Osteoblast (primary cell): ENCODE measurements around the gene ARPC1B. TPM values are rescaled to one million over a fixed set of nuclear protein-coding genes. Genes with fewer than 3 reads are reported as not detected.

Experiments used
- DNase-seq: peaks from one replicate; pipeline ENCODE4 v3.0.0; 2011; ENCODE audit warnings: low spot score, mixed read lengths; ENCODE audit not compliant: insufficient read length; ENCODE audit errors: missing footprints
- H2AFZ ChIP-seq: 2 replicates; pipeline ENCODE4 v1.6.0; 2011; ENCODE audit warnings: mild to moderate bottlenecking, low read length
- H3K27ac ChIP-seq: 2 replicates; pipeline ENCODE4 v1.5.1; 2011; ENCODE audit warnings: mild to moderate bottlenecking, low read depth, low read length, moderate library complexity
- H3K27me3 ChIP-seq: 2 replicates; pipeline ENCODE4 v1.6.0; 2012; ENCODE audit warnings: mild to moderate bottlenecking, control low read depth, inconsistent platforms, low read length, moderate library complexity; ENCODE audit not compliant: insufficient read depth
- H3K36me3 ChIP-seq: 2 replicates; pipeline ENCODE4 v1.5.1; 2011; ENCODE audit warnings: mild to moderate bottlenecking, low read length, control low read depth, moderate library complexity; ENCODE audit not compliant: insufficient read depth
- H3K4me1 ChIP-seq: 2 replicates; pipeline ENCODE4 v1.5.1; 2011; ENCODE audit warnings: mild to moderate bottlenecking, low read length, control low read depth, moderate library complexity; ENCODE audit not compliant: insufficient read depth
- H3K4me2 ChIP-seq: 2 replicates; pipeline ENCODE4 v1.6.0; 2011; ENCODE audit warnings: mild to moderate bottlenecking, low read length; ENCODE audit not compliant: insufficient read depth
- H3K4me3 ChIP-seq: fragments of 200-600 bp; sonication (generic); 3 replicates; pipeline ENCODE4 v1.5.1; 2012; ENCODE audit warnings: mild to moderate bottlenecking, low read length, inconsistent platforms; ENCODE audit not compliant: insufficient read depth
- H3K79me2 ChIP-seq: 2 replicates; pipeline ENCODE4 v1.6.0; 2012; ENCODE audit warnings: mild to moderate bottlenecking, low read length, control low read depth, inconsistent platforms; ENCODE audit not compliant: insufficient read depth
- H3K9me3 ChIP-seq: 2 replicates; pipeline ENCODE4 v1.5.1; 2011; ENCODE audit warnings: low read depth, low read length, control low read depth
- H4K20me1 ChIP-seq: 2 replicates; pipeline ENCODE4 v1.6.0; 2012; ENCODE audit warnings: mild to moderate bottlenecking, low read length, control low read depth; ENCODE audit not compliant: insufficient read depth
- total RNA-seq: library from RNA; depleted of rRNA; stranded (reverse); fragments of >200 nt; gene quantifications from 2 replicates; pipeline ENCODE4 v1.2.3, GENCODE V29; 2012
- TF ChIP-seq, protein P1 (sequence below): IDR thresholded peaks from 2 replicates; pipeline ENCODE4 v1.5.1; 2011; ENCODE audit warnings: mild to moderate bottlenecking, low read depth, low read length, moderate library complexity; ENCODE audit errors: extremely low read depth

Gene ARPC1B
- total RNA-seq, 1 donor: 273 TPM

DNA sequence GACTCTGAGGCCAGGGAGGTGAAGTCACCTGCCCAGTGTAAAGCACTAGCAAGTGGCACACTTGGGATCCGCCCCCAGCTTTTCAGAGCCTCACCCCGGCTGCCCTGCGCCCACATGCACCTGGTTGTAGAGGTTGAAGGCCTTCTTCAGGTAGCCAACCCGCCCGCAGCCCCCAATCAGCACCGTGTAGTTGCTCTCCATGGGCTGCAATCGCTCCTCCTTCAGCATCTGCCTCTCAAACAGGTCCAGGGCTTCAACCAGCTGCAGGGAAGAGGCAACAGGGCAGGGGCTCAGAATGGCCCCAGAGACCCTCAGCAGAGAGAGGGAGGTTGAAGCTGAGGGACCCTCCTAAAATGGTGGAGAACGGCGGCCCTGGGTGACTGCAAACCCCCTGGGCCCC is 58.6 kb downstream of the ARPC1B start:
- Histone ChIP-seq H3K4me3 (no peak overlapping the region), H4K20me1 (peaks cover 3% of the 10 kb centered on the region), H3K4me1 (peaks cover 7% of the 10 kb centered on the region), H2AFZ (no peak overlapping the region), H3K36me3 (peaks cover 30% of the 10 kb centered on the region), H3K27ac (no peak overlapping the region), H3K27me3 (no peaks in the 10 kb centered on the region), H3K79me2 (peaks cover 17% of the 10 kb centered on the region), H3K9me3 (no peaks in the 10 kb centered on the region), H3K4me2 (no peak overlapping the region)
- TF ChIP-seq, protein P1, sequence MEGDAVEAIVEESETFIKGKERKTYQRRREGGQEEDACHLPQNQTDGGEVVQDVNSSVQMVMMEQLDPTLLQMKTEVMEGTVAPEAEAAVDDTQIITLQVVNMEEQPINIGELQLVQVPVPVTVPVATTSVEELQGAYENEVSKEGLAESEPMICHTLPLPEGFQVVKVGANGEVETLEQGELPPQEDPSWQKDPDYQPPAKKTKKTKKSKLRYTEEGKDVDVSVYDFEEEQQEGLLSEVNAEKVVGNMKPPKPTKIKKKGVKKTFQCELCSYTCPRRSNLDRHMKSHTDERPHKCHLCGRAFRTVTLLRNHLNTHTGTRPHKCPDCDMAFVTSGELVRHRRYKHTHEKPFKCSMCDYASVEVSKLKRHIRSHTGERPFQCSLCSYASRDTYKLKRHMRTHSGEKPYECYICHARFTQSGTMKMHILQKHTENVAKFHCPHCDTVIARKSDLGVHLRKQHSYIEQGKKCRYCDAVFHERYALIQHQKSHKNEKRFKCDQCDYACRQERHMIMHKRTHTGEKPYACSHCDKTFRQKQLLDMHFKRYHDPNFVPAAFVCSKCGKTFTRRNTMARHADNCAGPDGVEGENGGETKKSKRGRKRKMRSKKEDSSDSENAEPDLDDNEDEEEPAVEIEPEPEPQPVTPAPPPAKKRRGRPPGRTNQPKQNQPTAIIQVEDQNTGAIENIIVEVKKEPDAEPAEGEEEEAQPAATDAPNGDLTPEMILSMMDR: no peak
- peak; percentile 76 for DNase-seq

DNA sequence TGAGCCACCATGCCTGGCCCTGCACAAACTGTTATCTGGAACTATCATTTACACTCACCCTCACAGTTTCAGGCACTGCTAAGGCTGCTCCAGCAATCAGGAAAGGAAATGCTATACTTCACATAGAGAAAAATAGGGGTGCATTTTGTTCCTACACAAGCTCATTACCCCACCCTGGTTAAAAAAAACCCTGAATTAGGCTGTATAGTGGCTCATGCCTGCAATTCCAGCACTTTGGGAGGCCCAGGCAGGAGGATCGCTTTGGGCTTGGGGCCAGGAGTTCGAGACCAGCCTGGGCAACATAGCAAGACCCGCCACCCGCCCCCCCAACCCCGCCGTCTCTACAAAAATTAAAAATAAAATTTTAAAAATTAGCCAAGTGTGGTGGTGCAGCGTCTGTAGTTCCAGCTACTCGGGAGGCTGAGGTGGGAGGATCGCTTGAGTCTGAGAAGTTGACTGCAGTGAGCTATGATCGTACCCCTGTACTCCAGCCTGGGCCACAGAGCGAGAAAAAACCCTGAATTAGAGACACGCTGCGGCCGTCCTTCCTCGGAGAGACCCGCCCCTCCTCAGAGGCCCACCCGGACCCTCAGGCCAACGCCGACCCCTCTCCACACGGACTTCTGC is 63.5 kb downstream of the ARPC1B start:
- peak overlapping the region; percentile 69 for H3K27ac ChIP-seq
- H3K79me2 ChIP-seq: peaks cover 55% of the 10 kb centered on the region
- H3K9me3 ChIP-seq: no peaks in the 10 kb centered on the region
- peaks cover 23% of the 10 kb centered on the region for H3K4me1 ChIP-seq
- H2AFZ ChIP-seq: peak overlapping the region; percentile 95
- TF ChIP-seq, protein P1: no peak
- peaks cover 12% of the 10 kb centered on the region for H4K20me1 ChIP-seq
- peak overlapping the region; percentile 97 for H3K4me3 ChIP-seq
- DNase-seq: peak; percentile 62
- peak overlapping the region; percentile 85 for H3K4me2 ChIP-seq
- H3K36me3 ChIP-seq: peaks cover 15% of the 10 kb centered on the region
- no peaks in the 10 kb centered on the region for H3K27me3 ChIP-seq

DNA sequence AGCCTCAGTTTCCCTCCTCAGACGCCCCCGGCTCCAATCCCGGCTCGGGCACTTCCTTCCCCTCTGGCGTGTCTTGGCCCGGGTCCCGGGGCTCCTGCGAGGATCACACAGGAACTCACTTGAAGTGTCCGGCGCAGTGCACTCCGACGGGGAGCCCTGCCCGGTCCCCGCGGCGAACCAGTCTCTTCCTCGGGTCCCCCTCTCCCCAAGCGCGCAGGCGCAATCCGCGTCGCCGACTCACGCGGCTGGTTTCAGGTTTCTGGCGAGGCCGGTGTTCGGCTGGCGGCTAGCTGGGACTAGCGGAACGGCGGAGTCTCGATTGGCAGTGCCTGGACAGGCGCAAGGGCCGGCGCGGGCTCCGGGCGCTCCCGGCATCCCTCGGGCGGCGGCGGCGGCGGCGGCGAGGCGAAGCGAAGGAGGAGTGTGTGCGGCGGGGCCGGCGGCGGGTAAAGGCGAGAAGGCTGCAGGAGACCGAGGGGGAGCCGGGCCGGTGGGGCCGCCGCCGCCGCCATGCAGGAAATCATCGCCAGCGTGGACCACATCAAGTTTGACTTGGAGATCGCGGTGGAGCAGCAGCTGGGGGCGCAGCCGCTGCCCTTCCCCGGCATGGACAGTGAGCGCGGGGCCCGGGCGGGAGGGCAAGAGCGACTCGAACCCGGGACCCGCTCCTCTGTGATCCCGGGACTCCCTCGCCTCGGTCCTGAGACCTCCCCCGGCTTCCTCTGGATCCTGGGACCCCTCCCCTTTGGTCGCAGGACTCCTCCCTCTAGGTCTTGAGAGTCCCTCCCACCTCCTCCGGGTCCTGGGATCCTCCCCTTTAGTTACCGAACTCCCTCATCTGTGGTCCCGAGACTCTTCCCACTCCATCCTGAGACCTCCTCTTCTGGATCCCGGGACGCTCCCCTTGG is 64.3 kb downstream of the ARPC1B start, which contains the start of the genes CPSF4 and PTCD1:
CPSF4 (plus strand) TSS at position 371 of the 908 bp plus-strand sequence; CDS start at position 511, 140 bp downstream.
PTCD1 (minus strand) TSS at position 226 of the 908 bp plus-strand sequence. CDS start 3,556 bp downstream, outside the sequence.
- Histone ChIP-seq H3K27ac (peak within 1 kb of the TSS; percentile 79), H3K79me2 (peaks cover 63% of the 10 kb centered on the region), H4K20me1 (peaks cover 12% of the 10 kb centered on the region), H3K27me3 (no peaks in the 10 kb centered on the region), H2AFZ (peak within 1 kb of the TSS; percentile 95), H3K4me3 (peak within 1 kb of the TSS; percentile 97), H3K36me3 (peaks cover 10% of the 10 kb centered on the region), H3K4me1 (peaks cover 23% of the 10 kb centered on the region), H3K4me2 (peak within 1 kb of the TSS; percentile 97), H3K9me3 (no peaks in the 10 kb centered on the region)
- TF ChIP-seq, protein P1: no peak
- DNase-seq: peak; percentile 100
